HTERT RPE-1 (cell line): ENCODE results near the gene ATPAF1.
"Not testable (repeated sequence)": the region's sequence is repeated elsewhere in the genome, so short reads cannot be mapped to it uniquely, and the experiment has no call there.

Source experiments
- in situ Hi-C: fragments of 300-500 bp; cut with MboI; formaldehyde crosslinking; loops from 4 replicates; pipeline ENCODE4 v1.14.3; 2020; ENCODE audit warnings: low sequenced_read_pairs

Gene ATPAF1

DNA sequence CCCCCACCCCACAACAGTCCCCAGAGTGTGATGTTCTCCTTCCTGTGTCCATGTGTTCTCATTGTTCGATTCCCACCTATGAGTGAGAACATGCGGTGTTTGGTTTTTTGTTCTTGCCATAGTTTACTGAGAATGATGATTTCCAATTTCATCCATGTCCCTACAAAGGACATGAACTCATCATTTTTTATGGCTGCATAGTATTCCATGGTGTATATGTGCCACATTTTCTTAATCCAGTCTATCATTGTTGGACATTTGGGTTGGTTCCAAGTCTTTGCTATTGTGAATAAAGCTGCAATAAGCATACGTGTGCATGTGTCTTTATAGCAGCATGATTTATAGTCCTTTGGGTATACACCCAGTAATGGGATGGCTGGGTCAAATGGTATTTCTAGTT lies 17.0 kb downstream of the ATPAF1 start:
- in situ Hi-C loops, result not testable (repeated sequence)

DNA sequence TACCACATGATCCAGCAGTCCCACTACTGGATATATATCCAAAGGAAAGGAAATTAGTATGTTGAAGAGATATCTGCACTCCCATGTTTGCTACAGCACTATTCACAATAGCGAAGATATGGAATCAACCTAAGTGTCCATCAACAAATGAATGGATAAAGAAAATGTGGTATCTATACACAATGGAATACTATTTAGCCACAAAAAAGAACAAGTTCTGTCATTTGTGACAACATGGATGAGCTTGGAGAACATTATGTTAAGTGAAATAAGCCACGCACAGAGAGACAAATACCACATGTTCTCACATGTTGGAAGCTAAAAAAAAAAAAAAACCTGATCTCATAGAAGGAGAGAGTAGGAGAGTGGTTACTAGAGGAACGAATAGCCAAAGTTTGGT lies 17.7 kb downstream of the ATPAF1 start:
- in situ Hi-C loops, result no loop called here

DNA sequence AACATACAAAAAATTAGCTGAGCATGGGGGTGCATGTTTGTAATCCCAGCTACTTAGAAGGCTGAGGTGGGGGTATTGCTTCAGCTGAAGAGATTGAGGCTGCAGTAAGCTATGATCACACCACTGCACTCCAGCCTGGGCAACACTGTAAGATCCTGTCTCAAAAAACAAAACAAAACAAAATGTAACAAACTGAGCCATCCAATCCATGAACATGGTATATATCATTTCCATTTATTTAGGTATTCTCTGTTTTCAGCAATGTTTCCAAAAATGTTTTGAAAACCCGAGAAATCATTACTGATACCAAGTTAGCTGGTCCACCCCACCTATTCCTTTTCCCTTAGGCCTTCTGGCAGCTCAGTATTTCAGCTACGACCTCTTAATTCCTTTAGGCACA lies 18.4 kb downstream of the ATPAF1 start:
- in situ Hi-C loops, result no loop called here

DNA sequence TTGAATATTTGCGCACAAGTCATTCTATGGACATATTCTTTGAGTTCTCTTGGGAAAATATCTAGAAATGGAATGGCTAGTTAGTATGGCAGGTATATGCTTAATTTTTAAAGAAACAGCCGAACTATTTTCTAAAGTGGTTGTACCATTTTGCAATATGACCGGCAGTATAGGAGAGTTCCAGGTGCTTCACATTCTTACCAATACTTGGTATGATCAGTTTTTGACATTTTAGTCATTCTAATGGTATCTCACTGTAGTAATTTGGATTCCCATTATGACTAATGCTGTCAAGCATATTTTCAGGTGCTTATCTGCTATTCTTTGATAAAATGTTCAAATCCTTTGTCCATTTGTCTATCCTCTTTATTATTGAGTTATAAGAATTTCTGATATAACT lies 20.6 kb downstream of the ATPAF1 start:
- in situ Hi-C loops, result no loop called here

DNA sequence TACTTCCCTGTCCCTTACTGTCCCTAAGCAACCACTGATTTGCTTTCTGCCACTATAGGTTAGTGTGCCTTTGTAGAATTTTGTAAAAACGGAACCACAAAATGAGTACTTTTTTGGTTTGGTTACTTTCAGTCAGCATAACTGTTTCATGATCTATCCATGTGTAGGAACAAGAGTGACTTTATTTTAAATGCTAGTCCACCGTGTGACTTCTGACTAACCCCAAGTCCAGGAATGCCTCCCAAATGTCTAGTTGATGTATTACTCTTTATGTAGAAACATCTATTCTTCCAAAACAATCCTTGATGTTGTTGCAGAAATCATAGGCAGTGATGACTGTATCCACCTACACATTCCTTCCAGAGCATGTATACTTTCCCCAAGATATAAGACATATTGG lies 21.3 kb downstream of the ATPAF1 start:
- in situ Hi-C loops, result no loop called here

DNA sequence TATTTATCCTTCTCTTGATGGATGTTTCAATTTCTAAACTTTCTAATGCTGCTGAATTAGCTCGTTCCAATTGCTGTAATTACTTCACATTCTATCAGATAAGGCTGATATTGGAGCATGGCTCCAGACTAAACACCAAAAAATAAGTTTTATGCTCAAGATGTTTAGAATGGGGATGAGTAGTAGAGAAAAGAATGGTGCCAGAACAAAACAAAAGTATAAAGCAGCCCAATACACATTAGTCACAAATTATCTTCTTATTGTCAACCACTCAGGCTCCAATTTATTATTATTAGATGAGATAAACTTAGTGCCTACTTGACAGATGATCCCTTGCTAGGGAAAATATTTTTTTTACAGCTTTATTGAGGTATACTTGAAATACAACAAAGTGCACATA lies 21.8 kb downstream of the ATPAF1 start:
- in situ Hi-C loops, result no loop called here

DNA sequence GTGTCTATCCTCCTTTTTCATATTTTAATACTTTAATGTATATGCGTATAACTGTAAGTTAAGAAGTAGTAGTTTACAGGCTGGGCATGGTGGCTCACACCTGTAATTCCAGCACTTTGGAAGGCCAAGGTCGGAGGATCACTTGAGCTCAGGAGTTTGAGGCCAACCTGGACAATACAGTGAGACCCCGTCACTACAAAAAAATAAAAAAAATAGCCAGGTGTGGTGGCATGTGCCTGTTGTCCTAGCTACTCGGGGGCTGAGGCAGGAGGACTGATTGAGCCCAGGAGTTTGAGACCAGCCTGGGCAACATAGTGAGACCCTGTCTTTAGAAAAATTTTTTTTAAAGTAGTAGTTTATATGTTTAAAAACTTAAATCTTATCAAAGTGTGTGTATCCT lies 22.3 kb downstream of the ATPAF1 start:
- in situ Hi-C loops, result no loop called here

DNA sequence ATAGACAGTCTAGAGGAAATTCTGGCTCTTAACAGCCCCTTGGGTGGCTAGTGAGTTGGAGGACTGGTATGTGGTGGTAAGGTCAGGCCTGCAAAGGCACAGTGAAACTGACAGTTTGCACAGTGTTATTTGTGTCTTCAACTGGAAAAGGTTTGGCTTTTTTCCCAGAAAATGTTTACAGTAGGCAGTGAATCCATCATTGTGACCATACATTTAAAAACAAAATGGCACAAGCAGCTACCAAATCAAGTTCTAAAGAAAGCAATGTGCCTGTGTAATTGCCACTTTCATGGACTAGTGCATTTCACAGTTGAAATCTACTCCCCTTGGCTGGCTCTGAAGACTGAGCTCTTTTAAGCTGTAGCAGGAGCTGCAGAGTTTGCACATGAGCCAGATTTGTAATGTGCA lies 24.8 kb downstream of the ATPAF1 start:
- in situ Hi-C loops, result no loop called here

DNA sequence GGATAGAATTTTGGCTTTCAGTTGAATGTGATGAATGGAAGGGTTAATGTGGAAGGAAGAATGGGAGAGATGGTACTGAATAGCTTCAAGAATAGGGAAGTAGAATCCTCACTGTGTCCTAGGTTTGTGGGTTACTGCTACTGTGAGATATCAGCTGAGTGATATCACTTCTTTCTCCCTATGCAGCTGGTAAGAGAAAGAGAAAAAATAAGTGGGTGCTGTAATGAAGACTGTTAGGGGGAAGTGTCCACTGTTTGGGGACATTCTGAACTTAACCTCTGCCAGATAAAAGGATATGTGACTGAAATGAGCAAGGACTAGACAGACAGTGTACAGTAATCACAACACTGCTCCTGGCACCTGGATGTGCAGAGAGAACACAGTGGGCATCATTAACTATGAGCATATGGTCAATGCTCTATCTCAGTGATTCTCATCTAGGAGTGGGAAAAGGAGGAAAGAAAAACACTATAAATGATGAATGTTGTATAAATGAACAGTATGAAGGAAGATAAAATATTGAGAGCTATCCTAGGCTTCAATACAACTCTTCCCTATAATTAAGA lies 26.0 kb downstream of the ATPAF1 start:
- in situ Hi-C loops, result no loop called here

DNA sequence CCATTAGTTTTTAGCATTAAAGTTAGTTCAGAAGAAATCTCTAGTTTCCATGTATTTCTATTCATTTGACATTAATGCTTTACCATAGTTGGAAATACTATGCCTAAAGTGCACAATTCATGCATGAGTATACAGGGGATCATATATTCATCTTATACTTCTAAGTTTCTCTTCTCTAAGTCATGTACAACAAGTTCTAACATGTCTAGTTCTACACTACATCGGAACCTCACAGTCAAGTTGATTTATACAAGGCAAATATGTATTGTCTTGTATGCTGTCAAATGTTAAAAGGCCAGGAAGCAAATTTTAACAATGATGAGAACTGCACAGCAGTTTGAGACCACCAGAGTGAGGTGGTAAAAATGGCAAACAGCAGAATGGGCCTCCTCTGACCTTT lies 28.6 kb downstream of the ATPAF1 start:
- in situ Hi-C loops, result no loop called here

DNA sequence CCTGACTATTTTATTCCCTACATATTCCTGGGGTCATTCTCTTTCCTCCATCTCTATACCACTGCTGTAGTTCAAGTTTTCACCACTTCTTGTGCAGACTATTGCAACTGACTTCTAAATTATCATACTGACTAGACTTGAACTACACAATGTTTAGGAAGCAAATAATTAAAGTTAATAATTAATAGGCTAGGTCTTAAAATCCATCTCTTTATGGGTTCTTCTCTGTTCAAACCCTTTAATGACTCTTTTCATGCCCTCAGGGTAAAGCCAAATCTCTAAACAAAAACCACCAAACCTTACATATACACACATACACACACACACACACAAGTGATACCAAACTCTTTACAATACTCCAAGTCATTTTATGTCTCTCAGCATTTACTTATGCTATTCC lies 29.2 kb downstream of the ATPAF1 start:
- in situ Hi-C loops, result no loop called here

DNA sequence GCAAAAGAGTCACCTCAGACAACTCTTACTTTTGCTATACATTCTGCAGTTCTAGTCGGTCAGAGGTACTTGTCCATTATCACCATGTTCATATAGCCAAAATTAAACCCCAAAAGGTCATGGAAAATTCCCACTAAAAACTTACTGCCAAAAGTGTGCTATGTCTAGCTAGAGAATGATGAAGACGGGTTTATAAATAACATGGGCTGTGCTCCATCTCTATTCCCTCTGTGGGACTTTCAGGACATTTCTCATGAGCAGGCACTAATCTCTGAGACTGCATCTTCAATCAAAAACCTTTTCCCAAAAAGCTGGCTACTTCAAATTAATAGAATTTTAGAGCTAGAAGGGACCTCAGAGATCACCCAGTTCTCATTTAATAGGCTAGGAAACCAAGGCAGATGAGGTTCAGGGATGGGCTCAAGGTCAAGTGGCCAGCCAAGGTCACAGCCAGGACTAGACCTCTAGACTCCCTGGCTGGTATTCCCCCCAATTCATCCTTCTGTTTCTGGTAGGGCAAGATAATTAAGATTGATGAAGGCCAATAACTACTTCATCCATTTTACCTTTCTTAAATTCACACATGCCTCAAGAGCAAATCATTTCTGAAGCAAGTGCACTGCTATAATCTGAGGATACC lies 30.6 kb downstream of the ATPAF1 start:
- in situ Hi-C loops, result no loop called here

DNA sequence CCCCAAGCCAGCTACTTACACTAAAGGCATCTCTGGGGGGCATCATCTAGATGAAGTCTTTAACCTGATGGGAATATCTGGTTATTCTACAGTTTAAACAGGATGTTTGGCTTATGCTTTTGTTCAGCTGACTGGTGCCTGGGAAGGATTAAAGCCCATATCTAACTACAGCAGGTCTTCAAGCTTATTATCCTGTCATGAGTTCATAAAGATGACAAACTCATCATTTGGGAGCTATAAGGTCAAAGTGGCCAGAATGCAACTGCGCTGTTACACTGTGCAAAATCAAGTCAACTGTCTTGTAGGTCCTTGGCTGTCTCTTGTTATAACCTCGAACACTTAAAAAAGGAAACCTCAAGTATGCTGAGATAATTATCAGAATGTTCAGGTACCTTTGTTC lies 33.0 kb downstream of the ATPAF1 start:
- in situ Hi-C loops, result no loop called here

DNA sequence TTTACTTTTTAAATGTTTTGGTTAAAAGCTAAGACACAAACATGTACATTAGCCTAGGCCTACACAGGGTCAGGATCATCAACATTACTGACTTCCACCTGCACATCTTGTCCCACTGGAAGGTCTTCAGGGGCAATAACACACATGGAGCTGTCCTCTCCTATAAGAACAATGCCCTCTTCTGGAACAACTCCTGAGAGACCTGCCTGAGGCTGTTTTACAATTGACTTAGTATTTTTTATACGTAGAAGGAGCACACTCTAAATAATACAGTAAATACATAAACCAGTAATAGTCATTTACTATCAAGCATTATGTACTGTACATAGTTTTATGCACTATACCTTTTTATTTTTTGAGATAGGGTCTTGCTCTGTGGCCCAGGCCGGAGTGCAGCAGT lies 37.4 kb downstream of the ATPAF1 start:
- in situ Hi-C loops, result no loop called here

DNA sequence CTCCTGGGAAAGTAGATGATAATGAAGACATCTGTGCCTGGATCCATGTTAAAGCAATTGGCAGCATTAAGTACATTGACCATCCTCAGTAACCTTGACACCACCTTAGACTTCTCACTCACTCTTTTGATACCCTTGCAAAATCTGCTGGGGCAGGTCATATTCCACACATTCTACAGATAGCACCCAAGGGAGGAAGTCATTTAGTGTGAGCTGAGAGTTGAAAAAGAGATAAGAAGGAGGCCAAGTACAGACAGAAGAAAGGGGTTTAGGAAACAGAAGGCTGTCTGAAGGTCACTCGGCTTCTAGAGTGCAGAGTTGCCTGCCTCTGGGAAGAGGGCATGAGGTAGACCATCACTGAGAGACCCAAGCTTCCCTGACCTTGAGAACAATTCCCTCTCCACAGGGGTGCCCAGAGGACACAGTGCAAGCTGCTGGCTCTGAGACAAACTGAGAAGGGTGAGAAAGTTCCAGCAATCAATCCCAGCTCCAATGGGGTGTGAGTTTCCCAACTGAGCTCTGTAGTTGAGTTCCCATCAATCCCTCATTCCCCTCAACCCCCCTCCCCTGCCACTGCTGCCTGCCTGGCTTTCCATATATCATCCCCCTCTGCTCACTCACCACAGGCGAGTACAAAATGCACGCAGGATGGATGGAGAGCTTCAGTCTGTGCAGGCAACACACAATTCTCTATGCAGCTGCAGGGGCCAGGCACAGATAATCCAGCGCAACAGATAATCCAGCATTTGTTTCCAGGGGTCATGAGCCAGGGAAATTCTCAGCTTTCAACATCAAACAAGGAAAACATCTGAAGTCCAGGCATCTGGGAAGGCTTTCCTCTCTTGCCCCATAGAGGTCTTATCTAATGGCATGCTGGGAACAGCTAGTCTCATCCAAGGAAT lies 44.2 kb downstream of the ATPAF1 start:
- in situ Hi-C loops, result no loop called here

DNA sequence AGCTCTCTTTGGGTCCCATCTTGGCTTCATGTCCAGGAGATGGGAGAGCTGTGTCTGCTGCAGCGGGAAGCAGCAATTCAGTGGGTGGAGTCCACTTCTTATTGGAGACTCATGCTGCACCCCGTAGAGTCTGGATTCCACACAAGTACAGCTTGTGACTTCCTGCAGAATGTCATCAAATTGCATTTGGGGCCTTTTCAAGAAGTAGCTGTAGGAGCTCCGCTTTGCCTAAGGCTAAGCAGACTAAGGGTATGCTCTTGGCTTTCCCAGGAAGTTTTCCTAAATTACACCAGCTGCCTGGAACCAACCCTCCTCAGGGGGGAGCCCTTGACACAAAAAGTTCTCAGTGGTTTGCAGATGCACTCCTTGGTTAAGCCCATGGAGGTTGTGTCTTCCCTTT lies 45.8 kb downstream of the ATPAF1 start:
- in situ Hi-C loops, result no loop called here

DNA sequence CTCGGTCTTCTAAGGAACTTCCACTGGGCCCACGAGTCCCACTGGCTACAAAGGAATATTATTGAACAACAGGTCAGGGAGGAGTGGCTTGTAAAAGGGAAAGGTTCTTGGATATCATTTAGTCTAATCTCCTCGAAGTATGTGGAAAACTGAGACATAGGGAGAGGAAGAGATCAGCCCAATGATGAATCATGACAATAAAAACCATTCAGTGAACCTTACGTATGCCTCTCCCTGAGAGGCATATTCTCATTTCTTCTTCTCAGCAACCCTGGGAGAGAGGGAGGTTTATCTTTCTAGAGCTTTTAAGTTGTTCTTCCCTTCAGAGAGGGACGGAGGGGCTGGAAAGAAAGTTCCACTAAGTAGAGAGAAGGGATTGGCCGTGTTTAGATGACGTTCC lies 46.2 kb downstream of the ATPAF1 start:
- in situ Hi-C loops, result no loop called here

DNA sequence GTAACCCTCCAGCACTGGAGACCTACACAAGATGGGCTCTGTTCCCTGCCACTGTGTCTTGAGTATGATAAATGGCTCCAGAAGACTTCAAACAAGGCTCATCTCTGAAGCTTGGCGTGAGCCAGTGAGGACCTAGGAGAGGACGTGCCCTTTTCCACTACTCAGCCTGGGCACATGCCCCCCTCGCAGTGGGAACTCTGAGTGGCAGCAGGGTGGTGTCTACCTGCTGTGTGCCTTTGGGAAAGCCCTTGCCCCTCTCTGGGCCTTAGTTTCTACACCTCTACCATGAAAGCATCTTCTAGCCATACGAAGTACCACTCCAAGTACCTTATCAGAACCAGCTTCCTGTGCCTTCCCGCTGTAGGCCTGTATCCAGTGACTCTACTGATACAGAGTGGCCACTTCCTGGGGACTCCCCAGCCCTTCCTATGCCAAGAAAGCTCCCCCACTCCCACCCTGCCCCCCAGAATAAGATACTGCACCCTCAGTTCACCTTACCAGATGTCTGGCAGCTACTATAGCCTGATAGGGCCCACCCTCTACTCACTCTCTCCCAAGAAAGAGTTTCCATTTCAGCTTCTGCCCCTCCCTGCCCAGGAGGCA lies 48.4 kb downstream of the ATPAF1 start:
- in situ Hi-C loops, result no loop called here

DNA sequence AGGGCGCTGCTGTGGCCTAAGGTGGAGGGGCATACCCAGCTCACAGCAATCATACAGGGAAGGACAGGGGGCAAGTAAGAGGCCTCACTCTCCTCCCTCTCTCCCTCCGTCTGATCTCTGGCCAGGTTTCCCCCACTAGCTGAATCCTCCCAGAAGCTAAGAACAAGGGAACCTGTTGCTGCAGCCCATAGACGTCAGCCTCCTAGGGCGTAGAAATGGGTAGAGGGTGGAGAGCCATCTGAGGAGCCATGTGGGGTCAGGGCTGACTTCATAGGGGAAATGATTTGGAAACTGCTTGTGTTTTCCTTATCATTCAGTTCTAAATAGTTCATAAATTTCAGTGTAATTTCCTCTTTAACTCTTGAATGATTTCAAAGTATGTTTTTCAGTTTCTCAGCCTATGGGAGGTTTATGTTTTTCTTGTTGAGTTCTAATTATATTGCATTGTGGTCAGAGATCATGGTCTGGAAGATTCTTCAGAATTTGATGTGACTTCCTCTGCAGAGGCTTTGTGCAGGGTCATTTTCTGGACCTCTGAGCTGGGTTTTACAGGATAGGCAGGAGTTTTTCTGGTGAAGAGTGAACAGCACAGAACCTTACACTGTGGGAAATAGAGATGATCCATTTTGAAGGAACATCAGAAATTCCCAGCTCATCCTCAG lies 49.3 kb downstream of the ATPAF1 start:
- in situ Hi-C loops, result no loop called here

DNA sequence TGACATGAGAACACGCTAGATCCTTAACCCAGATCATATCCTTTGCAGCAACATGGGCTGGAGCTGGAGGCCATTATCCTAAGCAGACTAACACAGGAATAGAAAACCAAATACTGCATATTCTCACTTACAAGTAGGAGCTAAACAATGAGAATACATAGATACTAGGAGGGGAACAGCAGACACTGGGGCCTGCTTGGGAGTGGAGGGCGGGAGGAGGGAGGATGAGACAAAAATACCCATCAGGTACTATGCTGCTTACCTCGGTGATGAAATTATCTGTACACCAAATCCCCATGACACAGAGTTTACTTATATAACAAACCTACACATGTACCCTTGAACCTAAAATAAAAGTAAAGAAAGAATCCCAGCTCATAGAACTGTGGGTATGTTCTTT lies 50.3 kb downstream of the ATPAF1 start:
- in situ Hi-C loops, result no loop called here

DNA sequence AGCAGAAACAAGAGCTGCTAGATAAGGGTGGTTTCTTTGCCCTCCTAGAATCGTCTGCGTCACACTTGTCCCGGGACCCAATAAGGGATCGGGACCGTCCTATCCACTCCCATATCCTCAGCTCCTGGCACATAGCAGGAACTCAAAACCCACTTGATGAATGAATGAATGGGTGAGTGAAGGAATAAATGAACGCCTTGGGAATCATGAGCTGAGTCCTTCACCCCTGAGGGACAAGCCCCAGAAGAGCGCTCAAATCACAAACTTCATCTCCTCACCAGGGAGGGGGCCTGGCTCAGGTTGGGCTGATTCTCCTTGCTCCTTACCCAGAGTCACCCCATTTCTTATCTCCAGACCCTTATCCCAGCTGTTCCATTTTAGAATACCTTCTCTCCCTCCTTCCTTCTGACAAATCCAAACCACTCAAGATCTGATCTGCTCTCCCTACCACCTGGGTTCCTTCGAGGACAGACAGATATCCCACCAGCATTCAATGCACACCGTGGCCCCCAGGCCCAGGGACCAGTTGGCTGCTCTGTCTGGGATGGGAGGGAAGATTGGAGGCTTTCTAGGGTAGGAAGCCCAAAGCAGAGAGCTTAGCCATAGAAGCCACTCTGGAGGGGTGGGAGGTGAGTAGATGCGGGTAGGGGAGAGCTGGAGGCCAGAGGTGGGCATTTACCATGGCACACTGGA lies 50.9 kb downstream of the ATPAF1 start:
- in situ Hi-C loops, result no loop called here
